AG10803 (cell line): ENCODE results near the gene GLIS1.
A peak's percentile ranks its signal among the peaks of the same experiment; 100 is the strongest.

ENCODE experiments used
- DNase-seq: peaks from one replicate; pipeline ENCODE4 v3.0.0; 2010; ENCODE audit warnings: low read depth
- H3K4me3 ChIP-seq: 2 replicates; pipeline ENCODE4 v1.5.1; 2011; ENCODE audit warnings: mild to moderate bottlenecking, low read length, control low read depth
- TF ChIP-seq, protein P1 (sequence below): conservative IDR thresholded peaks from 2 replicates; pipeline ENCODE4 v1.5.1; 2011; ENCODE audit warnings: mild to moderate bottlenecking, low read length, control low read depth, inconsistent platforms

GLIS1 gene

DNA sequence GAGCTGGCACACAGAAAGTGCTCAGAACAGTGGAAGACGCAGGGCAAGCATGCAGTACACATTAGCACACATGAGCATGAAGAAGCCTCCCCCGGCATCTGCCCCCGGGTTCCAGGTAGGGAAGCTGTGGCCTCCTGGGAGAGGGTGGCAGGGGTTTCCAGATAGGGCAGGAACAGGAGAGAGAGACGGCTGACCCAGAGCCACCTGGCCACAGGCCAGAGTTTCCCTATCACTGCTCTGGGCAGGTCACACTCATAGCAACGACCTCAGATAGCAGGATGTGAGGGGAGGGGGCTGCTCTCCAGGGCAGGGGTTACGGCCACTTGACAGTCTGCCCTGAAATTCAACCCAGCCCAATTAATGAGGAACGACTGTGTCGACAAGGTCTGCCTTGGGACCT, 36.6 kb downstream of the GLIS1 start:
- no peak for DNase-seq
- no peak overlapping the region for H3K4me3 ChIP-seq
- TF ChIP-seq, protein P1, sequence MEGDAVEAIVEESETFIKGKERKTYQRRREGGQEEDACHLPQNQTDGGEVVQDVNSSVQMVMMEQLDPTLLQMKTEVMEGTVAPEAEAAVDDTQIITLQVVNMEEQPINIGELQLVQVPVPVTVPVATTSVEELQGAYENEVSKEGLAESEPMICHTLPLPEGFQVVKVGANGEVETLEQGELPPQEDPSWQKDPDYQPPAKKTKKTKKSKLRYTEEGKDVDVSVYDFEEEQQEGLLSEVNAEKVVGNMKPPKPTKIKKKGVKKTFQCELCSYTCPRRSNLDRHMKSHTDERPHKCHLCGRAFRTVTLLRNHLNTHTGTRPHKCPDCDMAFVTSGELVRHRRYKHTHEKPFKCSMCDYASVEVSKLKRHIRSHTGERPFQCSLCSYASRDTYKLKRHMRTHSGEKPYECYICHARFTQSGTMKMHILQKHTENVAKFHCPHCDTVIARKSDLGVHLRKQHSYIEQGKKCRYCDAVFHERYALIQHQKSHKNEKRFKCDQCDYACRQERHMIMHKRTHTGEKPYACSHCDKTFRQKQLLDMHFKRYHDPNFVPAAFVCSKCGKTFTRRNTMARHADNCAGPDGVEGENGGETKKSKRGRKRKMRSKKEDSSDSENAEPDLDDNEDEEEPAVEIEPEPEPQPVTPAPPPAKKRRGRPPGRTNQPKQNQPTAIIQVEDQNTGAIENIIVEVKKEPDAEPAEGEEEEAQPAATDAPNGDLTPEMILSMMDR, result no peak

GRCh38 chr1:53700776-53701175, 38.2 kb downstream of the GLIS1 start:
- H3K4me3 ChIP-seq, result no peak overlapping the region
- TF ChIP-seq, protein P1, result no peak
- no peak for DNase-seq

- TF ChIP-seq, protein P1, result no peak
Observed at GRCh38 chr1:53699981-53700380, 39.0 kb downstream of the GLIS1 start.

DNA sequence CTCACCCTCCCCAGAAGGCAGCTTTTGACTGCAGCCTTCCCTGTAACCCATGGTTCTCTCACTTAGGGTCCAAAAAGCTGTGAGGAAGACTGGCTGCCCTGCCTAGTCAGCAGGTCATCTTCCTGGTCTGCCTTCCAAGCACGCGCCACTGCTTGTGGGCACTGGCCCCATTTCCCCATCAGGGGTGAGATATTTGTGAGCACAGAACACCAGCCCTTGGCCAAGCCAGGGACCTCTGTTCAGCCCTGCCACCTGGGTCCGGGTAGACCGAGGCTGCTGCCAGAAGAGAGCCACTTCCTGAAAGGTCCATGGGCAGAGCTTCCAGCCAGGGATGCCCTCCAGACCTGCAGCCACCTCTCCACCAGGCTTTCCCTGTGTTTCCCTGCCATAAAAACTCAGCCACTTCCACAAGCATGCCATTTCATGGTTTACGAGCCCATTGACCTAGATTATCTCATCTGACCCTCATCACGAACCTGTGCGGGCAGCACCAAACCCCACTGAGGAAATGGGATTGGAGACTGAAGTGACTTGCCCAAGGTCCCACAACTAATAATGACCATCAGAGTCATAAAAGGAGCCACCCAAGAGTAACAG, 40.5 kb downstream of the GLIS1 start:
- H3K4me3 ChIP-seq, result no peak overlapping the region
- DNase-seq, result no peak
- TF ChIP-seq, protein P1, result no peak

More at GRCh38 chr1:53699981-53700380, 39.0 kb downstream of the GLIS1 start:
- no peak overlapping the region for H3K4me3 ChIP-seq
- no peak for DNase-seq

DNA sequence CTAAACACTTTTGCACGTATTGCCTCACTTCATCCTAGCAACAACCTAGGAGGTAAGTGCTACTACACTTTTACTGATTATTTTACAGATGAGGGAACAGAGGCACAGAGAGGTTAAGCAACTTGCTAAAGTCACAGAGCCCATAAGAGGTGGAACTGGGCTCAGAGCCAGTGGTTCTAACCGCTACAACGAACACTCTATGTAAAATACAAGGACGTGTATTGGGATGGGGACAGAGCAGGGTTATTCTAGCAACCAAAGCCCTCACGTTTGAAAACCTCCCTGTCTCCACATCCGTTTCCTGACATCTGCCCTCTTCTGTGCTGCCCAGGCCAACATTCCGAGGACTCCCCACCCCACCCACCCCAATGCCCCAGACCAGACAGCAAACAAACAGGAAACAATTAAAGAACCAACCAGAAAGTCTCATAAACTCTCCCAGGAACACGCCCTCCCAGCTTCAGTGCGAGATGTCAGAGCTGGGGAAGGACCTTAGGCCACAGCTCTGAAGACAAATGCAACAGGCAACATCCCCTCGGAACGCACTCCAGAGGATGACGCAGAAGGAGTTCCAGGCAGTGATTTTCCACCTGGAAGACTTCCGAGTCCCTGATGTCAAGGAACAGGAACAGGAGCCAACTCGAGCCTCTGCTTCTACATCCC, 41.1 kb downstream of the GLIS1 start:
- TF ChIP-seq, protein P1, result no peak
- no peak overlapping the region for H3K4me3 ChIP-seq
- DNase-seq, result peak; percentile 69

GRCh38 chr1:53696990-53697389, 42.0 kb downstream of the GLIS1 start:
- TF ChIP-seq, protein P1, result no peak
- DNase-seq, result no peak
- no peak overlapping the region for H3K4me3 ChIP-seq

- H3K4me3 ChIP-seq, result no peak overlapping the region
- no peak for DNase-seq
- TF ChIP-seq, protein P1, result no peak
Observed at GRCh38 chr1:53696571-53696970, 42.4 kb downstream of the GLIS1 start.
